NCI-H2227 treated with DMSO at 0.1 percent for 48 hours (cell line): ENCODE results near the gene MICAL3.

Source experiments
- DNase-seq: peaks from one replicate; lab custom pipeline; 2025; lab: John Stamatoyannopoulos, UW

The MICAL3 gene

GRCh38 chr22:17816649-17817048 lies 207.7 kb downstream of the MICAL3 start:
- DNase-seq: no peak

- DNase-seq: no peak
Observed at GRCh38 chr22:17815703-17816254, 208.6 kb downstream of the MICAL3 start.

- no peak for DNase-seq
Observed at GRCh38 chr22:17814830-17815229, 209.5 kb downstream of the MICAL3 start.

GRCh38 chr22:17814084-17814483 lies 210.3 kb downstream of the MICAL3 start:
- no peak for DNase-seq

GRCh38 chr22:17811119-17811518 lies 213.2 kb downstream of the MICAL3 start:
- DNase-seq: no peak

GRCh38 chr22:17810570-17811116 lies 213.7 kb downstream of the MICAL3 start:
- no peak for DNase-seq

- DNase-seq: no peak
Observed at GRCh38 chr22:17808693-17809403, 215.5 kb downstream of the MICAL3 start.

GRCh38 chr22:17807578-17808410 lies 216.6 kb downstream of the MICAL3 start:
- DNase-seq: no peak

GRCh38 chr22:17807086-17807485 lies 217.3 kb downstream of the MICAL3 start:
- no peak for DNase-seq

GRCh38 chr22:17806437-17806836 lies 217.9 kb downstream of the MICAL3 start:
- DNase-seq: no peak

GRCh38 chr22:17804331-17805080 lies 219.9 kb downstream of the MICAL3 start:
- DNase-seq: no peak

GRCh38 chr22:17803609-17804270 lies 220.6 kb downstream of the MICAL3 start:
- DNase-seq: no peak

GRCh38 chr22:17802822-17803221 lies 221.5 kb downstream of the MICAL3 start:
- no peak for DNase-seq

GRCh38 chr22:17802411-17802810 lies 221.9 kb downstream of the MICAL3 start:
- DNase-seq: no peak

GRCh38 chr22:17797721-17798559 lies 226.4 kb downstream of the MICAL3 start:
- DNase-seq: no peak

- DNase-seq: no peak
Observed at GRCh38 chr22:17796695-17797094, 227.7 kb downstream of the MICAL3 start.

- no peak for DNase-seq
Observed at GRCh38 chr22:17795661-17796548, 228.5 kb downstream of the MICAL3 start.

- no peak for DNase-seq
Observed at GRCh38 chr22:17794726-17795542, 229.4 kb downstream of the MICAL3 start.
